Smooth muscle cell (in vitro differentiated cells): ENCODE measurements around the gene PRKAR2B. TPM values are rescaled to one million over a fixed set of nuclear protein-coding genes. Genes with fewer than 3 reads are reported as not detected.
"Not testable (repeated sequence)": the region's sequence is repeated elsewhere in the genome, so short reads cannot be mapped to it uniquely, and the experiment has no call there.

Experiments
- DNase-seq: peaks from one replicate; lab custom pipeline; 2025; ENCODE audit not compliant: unreplicated experiment; lab: John Stamatoyannopoulos, UW
- H2AFZ ChIP-seq: fragments of 200-600 bp; sonication (generic); 2 replicates; pipeline ENCODE4 v1.6.0; 2016; ENCODE audit warnings: antibody characterized with exemption, low read depth, mild to moderate bottlenecking
- H3F3A ChIP-seq: fragments of 200-600 bp; sonication (generic); 2 replicates; pipeline ENCODE4 v1.6.0; 2017; ENCODE audit warnings: antibody characterized with exemption, low read depth
- H3K27ac ChIP-seq: fragments of 200-600 bp; sonication (generic); 2 replicates; pipeline ENCODE4 v1.5.1; 2016; ENCODE audit warnings: low read depth, mild to moderate bottlenecking
- H3K27me3 ChIP-seq: fragments of 200-600 bp; sonication (generic); 2 replicates; pipeline ENCODE4 v1.6.1; 2016; ENCODE audit warnings: low read depth, mild to moderate bottlenecking
- H3K36me3 ChIP-seq: fragments of 200-600 bp; sonication (generic); 2 replicates; pipeline ENCODE4 v1.5.1; 2016; ENCODE audit warnings: low read depth
- H3K4me1 ChIP-seq: fragments of 200-600 bp; sonication (generic); 2 replicates; pipeline ENCODE4 v1.5.1; 2016; ENCODE audit warnings: low read depth
- H3K4me2 ChIP-seq: fragments of 200-600 bp; sonication (generic); 2 replicates; pipeline ENCODE4 v1.6.0; 2016; ENCODE audit warnings: mild to moderate bottlenecking
- H3K4me3 ChIP-seq: fragments of 200-600 bp; sonication (generic); 2 replicates; pipeline ENCODE4 v1.5.1; 2016; ENCODE audit warnings: mild to moderate bottlenecking
- H3K79me2 ChIP-seq: fragments of 200-600 bp; sonication (generic); 2 replicates; pipeline ENCODE4 v1.6.0; 2016; ENCODE audit warnings: low read depth, mild to moderate bottlenecking
- H3K9ac ChIP-seq: fragments of 200-600 bp; sonication (generic); 2 replicates; pipeline ENCODE4 v1.6.0; 2016; ENCODE audit warnings: low read depth
- H3K9me3 ChIP-seq: fragments of 200-600 bp; sonication (generic); replicated peaks from 2 replicates; pipeline ENCODE4 v1.5.1; 2016; ENCODE audit warnings: low read depth
- H4K20me1 ChIP-seq: fragments of 200-600 bp; sonication (generic); 2 replicates; pipeline ENCODE4 v1.6.0; 2016; ENCODE audit warnings: low read depth
- WGBS: methylation state at CpG from one replicate; pipeline ENCODE4 v1.1.7; 2016; ENCODE audit warnings: low lambda C conversion rate; 5-methylcytosine and 5-hydroxymethylcytosine counted together
- polyA plus RNA-seq: library from polyadenylated mRNA; unstranded; fragments of >200 nt; fragmentation: Nextera tagmentation; extraction: Ambion mirVana; gene quantifications from 2 replicates; pipeline ENCODE4 v1.2.1, GENCODE V29; 2016
- total RNA-seq: library from RNA; depleted of rRNA; stranded (reverse); fragments of >200 nt; gene quantifications from 2 replicates; pipeline ENCODE4 v1.2.3, GENCODE V29; 2014
- TF ChIP-seq, protein P1 (sequence below): fragments of 200-600 bp; sonication (generic); IDR thresholded peaks from 2 replicates; pipeline ENCODE4 v1.5.1; 2017; ENCODE audit warnings: borderline replicate concordance, mild to moderate bottlenecking, antibody characterized with exemption; ENCODE audit not compliant: insufficient read depth, poor library complexity, severe bottlenecking

PRKAR2B gene
- total and polyA plus RNA-seq, 2 experiments from 2014 or later = 3.4 to 3.5 TPM

DNA sequence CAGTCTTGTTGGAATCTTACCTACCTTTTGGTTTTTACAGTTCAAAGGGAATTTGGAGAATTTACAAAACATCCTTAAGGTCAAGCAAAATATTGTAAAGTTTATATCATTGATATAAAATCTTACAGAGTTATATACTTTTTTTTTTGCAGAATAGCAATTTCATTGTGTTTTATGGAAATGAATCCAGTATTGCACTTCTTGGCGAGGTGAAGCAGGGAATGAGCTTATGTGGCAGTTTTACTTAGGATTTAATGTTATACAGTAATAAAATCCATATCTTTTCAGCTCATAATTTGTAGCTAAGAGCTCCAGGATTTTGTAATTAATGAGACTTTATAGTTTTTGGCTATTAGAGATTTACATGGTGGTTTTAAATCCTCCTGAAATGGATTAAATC lies 5.0 kb downstream of the PRKAR2B start:
- H3K27me3 ChIP-seq = no peaks in the 10 kb centered on the region
- H3K36me3 ChIP-seq = no peaks in the 10 kb centered on the region
- H3K79me2 ChIP-seq = no peaks in the 10 kb centered on the region
- H3K4me2 ChIP-seq = no peak overlapping the region
- H3K27ac ChIP-seq = no peak overlapping the region
- H2AFZ ChIP-seq = no peak overlapping the region
- no peaks in the 10 kb centered on the region for H3F3A ChIP-seq
- H3K9me3 ChIP-seq = no peaks in the 10 kb centered on the region
- H3K4me3 ChIP-seq = no peak overlapping the region
- TF ChIP-seq, protein P1, sequence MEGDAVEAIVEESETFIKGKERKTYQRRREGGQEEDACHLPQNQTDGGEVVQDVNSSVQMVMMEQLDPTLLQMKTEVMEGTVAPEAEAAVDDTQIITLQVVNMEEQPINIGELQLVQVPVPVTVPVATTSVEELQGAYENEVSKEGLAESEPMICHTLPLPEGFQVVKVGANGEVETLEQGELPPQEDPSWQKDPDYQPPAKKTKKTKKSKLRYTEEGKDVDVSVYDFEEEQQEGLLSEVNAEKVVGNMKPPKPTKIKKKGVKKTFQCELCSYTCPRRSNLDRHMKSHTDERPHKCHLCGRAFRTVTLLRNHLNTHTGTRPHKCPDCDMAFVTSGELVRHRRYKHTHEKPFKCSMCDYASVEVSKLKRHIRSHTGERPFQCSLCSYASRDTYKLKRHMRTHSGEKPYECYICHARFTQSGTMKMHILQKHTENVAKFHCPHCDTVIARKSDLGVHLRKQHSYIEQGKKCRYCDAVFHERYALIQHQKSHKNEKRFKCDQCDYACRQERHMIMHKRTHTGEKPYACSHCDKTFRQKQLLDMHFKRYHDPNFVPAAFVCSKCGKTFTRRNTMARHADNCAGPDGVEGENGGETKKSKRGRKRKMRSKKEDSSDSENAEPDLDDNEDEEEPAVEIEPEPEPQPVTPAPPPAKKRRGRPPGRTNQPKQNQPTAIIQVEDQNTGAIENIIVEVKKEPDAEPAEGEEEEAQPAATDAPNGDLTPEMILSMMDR = no peak
- H3K4me1 ChIP-seq = no peaks in the 10 kb centered on the region
- H4K20me1 ChIP-seq = no peaks in the 10 kb centered on the region
- no peak overlapping the region for H3K9ac ChIP-seq
- WGBS = 98% methylated on average over 1 of the region's 1 CpG
- DNase-seq = no peak

DNA sequence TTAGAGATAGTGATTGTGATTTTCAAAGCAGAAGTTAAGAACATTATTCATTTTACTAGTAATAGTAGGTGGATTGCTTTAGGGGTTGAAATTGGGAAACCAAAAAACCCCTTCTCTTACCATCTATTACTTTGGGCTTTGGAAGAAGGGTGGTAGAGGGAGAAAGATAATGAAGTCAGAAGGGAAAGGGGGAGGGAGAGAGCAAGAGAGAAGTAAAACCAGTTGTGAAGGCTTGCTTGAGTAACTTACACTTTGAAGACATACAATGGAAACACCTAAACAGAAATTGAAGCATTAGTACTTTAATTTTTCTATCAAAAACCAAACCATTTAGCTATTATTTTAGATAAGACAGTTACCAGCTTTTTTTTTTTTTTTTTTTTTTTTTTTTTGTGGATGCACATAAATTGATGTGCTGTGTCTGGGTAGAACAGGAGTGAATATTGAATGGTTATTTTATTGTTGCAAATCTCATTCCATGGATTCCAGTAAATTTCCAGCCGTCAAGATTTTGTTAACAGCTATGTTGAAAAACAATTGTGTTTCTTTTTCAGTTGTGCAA lies 5.5 kb downstream of the PRKAR2B start:
- Histone ChIP-seq H3K79me2 (no peaks in the 10 kb centered on the region), H3K27me3 (no peaks in the 10 kb centered on the region), H3K4me2 (no peak overlapping the region), H3K27ac (no peak overlapping the region), H2AFZ (no peak overlapping the region), H3K9ac (no peak overlapping the region), H3K4me3 (no peak overlapping the region), H3F3A (no peaks in the 10 kb centered on the region), H3K9me3 (no peaks in the 10 kb centered on the region), H4K20me1 (no peaks in the 10 kb centered on the region), H3K36me3 (no peaks in the 10 kb centered on the region), H3K4me1 (no peaks in the 10 kb centered on the region)
- 84% methylated on average over 1 of the region's 1 CpG for WGBS
- TF ChIP-seq, protein P1 = no peak
- DNase-seq = no peak

DNA sequence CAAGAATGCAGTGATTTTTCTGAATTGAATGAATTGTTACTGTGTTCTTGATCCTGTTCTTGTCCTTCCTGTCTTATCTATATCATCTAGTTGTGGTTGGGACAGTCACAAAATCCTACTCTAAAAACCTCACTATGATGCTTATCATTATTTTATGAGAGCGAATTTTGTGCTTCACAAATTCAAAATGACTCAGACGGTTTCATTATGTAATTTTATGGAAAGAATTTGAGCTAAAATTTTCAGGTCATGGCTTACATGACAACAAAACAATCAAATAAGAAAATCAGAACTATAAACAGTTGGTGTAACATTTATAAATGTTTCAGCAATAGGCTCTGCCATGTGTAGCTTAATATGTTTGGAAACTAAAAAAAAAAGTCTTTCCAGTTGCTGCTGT lies 6.9 kb downstream of the PRKAR2B start:
- WGBS = 70% methylated on average over 2 of the region's 2 CpGs
- Histone ChIP-seq H3K27ac (no peak overlapping the region), H3K79me2 (no peaks in the 10 kb centered on the region), H3F3A (no peaks in the 10 kb centered on the region), H3K9me3 (no peaks in the 10 kb centered on the region), H3K36me3 (no peaks in the 10 kb centered on the region), H3K4me3 (no peak overlapping the region), H3K9ac (no peak overlapping the region), H3K4me2 (no peak overlapping the region), H3K4me1 (no peaks in the 10 kb centered on the region), H3K27me3 (no peaks in the 10 kb centered on the region), H2AFZ (no peak overlapping the region), H4K20me1 (no peaks in the 10 kb centered on the region)
- DNase-seq = no peak
- TF ChIP-seq, protein P1 = no peak

DNA sequence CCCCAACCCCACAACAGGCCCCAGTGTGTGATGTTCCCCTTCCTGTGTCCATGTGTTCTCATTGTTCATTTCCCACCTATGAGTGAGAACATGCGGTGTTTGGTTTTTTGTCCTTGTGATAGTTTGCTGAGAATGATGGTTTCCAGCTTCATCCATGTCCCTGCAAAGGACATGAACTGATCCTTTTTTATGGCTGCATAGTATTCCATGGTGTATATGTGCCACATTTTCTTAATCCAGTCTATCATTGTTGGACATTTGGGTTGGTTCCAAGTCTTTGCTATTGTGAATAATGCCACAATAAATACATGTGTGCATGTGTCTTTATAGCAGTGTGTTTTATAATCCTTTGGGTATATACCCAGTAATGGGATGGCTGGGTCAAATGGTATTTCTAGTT lies 10.5 kb downstream of the PRKAR2B start:
- not testable (repeated sequence) for H4K20me1 ChIP-seq, H3K4me3 ChIP-seq, H3K4me2 ChIP-seq, H2AFZ ChIP-seq, H3K36me3 ChIP-seq, H3K4me1 ChIP-seq, H3K27ac ChIP-seq, H3K9ac ChIP-seq, H3K79me2 ChIP-seq, H3K9me3 ChIP-seq, DNase-seq, H3K27me3 ChIP-seq, H3F3A ChIP-seq
- WGBS = 100% methylated on average over 1 of the region's 1 CpG

DNA sequence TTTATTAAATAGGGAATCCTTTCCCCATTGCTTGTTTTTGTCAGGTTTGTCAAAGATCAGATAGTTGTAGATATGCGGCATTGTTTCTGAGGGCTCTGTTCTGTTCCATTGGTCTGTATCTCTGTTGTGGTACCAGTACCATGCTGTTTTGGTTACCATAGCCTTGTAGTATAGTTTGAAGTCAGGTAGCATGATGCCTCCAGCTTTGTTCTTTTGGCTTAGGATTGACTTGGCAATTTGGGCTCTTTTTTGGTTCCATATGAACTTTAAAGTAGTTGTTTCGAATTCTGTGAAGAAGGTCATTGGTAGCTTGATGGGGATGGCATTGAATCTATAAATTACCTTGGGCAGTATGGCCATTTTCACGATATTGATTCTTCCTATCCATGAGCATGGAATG lies 11.6 kb downstream of the PRKAR2B start:
- H3K9me3 ChIP-seq, H3K36me3 ChIP-seq, H3K27me3 ChIP-seq, H3K9ac ChIP-seq, DNase-seq, H4K20me1 ChIP-seq, H3K4me2 ChIP-seq, H2AFZ ChIP-seq, H3F3A ChIP-seq, H3K79me2 ChIP-seq, H3K4me3 ChIP-seq, H3K27ac ChIP-seq, H3K4me1 ChIP-seq: not testable (repeated sequence)
- 95% methylated on average over 3 of the region's 3 CpGs for WGBS
